GM21390 (cell line): ENCODE data around the gene SEMA4B.
"Not testable (repeated sequence)": the region's sequence is repeated elsewhere in the genome, so short reads cannot be mapped to it uniquely, and the experiment has no call there.

Source experiments
- ATAC-seq: cut with Tn5 transposase; IDR thresholded peaks from one replicate; pipeline ENCODE4 v1.9.1; 2021; ENCODE audit not compliant: unreplicated experiment

The SEMA4B gene

GRCh38 chr15:90201130-90201943, at the start of gene SEMA4B:
TSS of gene SEMA4B (plus strand) at chr15:90201330. CDS start at chr15:90201579, 249 bp downstream.
- ATAC-seq, result peak; percentile 87

GRCh38 chr15:90151989-90152645, 49.0 kb upstream of the SEMA4B start:
- ATAC-seq, result no peak

GRCh38 chr15:90153658-90154057, 47.5 kb upstream of the SEMA4B start:
- no peak for ATAC-seq

- ATAC-seq, result no peak
Observed at GRCh38 chr15:90154246-90154645, 46.9 kb upstream of the SEMA4B start.

- no peak for ATAC-seq
Observed at GRCh38 chr15:90154861-90155626, 46.1 kb upstream of the SEMA4B start.

- no peak for ATAC-seq
Observed at GRCh38 chr15:90159213-90159612, 41.9 kb upstream of the SEMA4B start.

- ATAC-seq, result no peak
Observed at GRCh38 chr15:90160781-90161727, 40.1 kb upstream of the SEMA4B start.

- peak; percentile 86 for ATAC-seq
Observed at GRCh38 chr15:90161950-90162361, 39.2 kb upstream of the SEMA4B start.

- ATAC-seq, result no peak
Observed at GRCh38 chr15:90162956-90163355, 38.2 kb upstream of the SEMA4B start.

GRCh38 chr15:90164239-90164638, 36.9 kb upstream of the SEMA4B start:
- not testable (repeated sequence) for ATAC-seq

GRCh38 chr15:90165157-90165556, 36.0 kb upstream of the SEMA4B start:
- no peak for ATAC-seq

- no peak for ATAC-seq
Observed at GRCh38 chr15:90165659-90166489, 35.3 kb upstream of the SEMA4B start.

- no peak for ATAC-seq
Observed at GRCh38 chr15:90167121-90167520, 34.0 kb upstream of the SEMA4B start.

- ATAC-seq, result no peak
Observed at GRCh38 chr15:90171623-90172022, 29.5 kb upstream of the SEMA4B start.

GRCh38 chr15:90173372-90173771, 27.8 kb upstream of the SEMA4B start:
- no peak for ATAC-seq

- no peak for ATAC-seq
Observed at GRCh38 chr15:90174140-90174875, 26.8 kb upstream of the SEMA4B start.

- ATAC-seq, result no peak
Observed at GRCh38 chr15:90177012-90177411, 24.1 kb upstream of the SEMA4B start.

GRCh38 chr15:90178468-90179435, 22.4 kb upstream of the SEMA4B start:
- ATAC-seq, result peak; percentile 80
